GM12878 (cell line): ENCODE results near the gene SELENOH. TPM values are rescaled to one million over a fixed set of nuclear protein-coding genes. Genes with fewer than 3 reads are reported as not detected.

Experiments used
- ATAC-seq: fragments of 200-7000 bp; cut with Tn5 transposase; 3 replicates; pipeline ENCODE4 v1.9.1; 2020; ENCODE audit warnings: mild to moderate bottlenecking, moderate library complexity
- BruUV-seq: library from RNA; stranded (reverse); fragments of 400-500 nt; replicated peaks from 2 replicates; lab custom pipeline; 2021; lab: Mats Ljungman, UMichigan
- CTCF ChIA-PET: fragments of 300-600 bp; sonication (Branson Sonifier 250); formaldehyde crosslinking; extraction: SDS; loops from one replicate; lab custom pipeline; 2021; ENCODE audit warnings: inconsistent platforms; lab: Yijun Ruan, JAX
- POLR2A ChIA-PET: fragments of 350-600 bp; formaldehyde crosslinking; extraction: SDS; loops from one replicate; lab custom pipeline; 2021; ENCODE audit warnings: inconsistent platforms; lab: Charles Lee
- RAD21 ChIA-PET: fragments of 300-600 bp; sonication (Branson Sonifier 250); formaldehyde crosslinking; loops from one replicate; lab custom pipeline; 2023; ENCODE audit warnings: antibody characterized with exemption; ENCODE audit not compliant: unreplicated experiment; lab: Charles Lee
- SMC1A ChIA-PET: fragments of 300-600 bp; sonication (Branson Sonifier 250); formaldehyde crosslinking; loops from one replicate; lab custom pipeline; 2023; ENCODE audit not compliant: unreplicated experiment, uncharacterized antibody; lab: Charles Lee
- DNase-seq: peaks from one replicate; pipeline ENCODE4 v3.0.0-alpha.2; 2011; ENCODE audit warnings: low read depth, low spot score
- FAIRE-seq: peaks from 3 replicates; lab custom pipeline; 2011; peaks lifted over from hg19 to GRCh38; lab: Jason Lieb, UNC
- H2AFZ ChIP-seq: 2 replicates; pipeline ENCODE4 v1.6.0; 2011; ENCODE audit warnings: low read depth, low read length, control low read depth; ENCODE audit not compliant: control insufficient read depth
- H3K27ac ChIP-seq: 2 replicates; pipeline ENCODE4 v1.5.1; 2011; ENCODE audit warnings: control low read depth; ENCODE audit not compliant: control insufficient read depth, insufficient read depth
- H3K27me3 ChIP-seq, 2 experiments: replicated peaks in 1 of 2; 2 replicates each; pipeline versions ENCODE4 v1.6.0 to v1.6.1; 2011; ENCODE audit warnings: low read length in 1 of 2; ENCODE audit not compliant: control insufficient read depth in 2 of 2, insufficient read depth in 2 of 2
- H3K36me3 ChIP-seq, 2 experiments: 2 replicates each; pipeline ENCODE4 v1.5.1; 2011; ENCODE audit warnings: low read length in 1 of 2; ENCODE audit not compliant: control insufficient read depth in 2 of 2, insufficient read depth in 2 of 2
- H3K4me1 ChIP-seq: 2 replicates; pipeline ENCODE4 v1.6.1; 2011; ENCODE audit warnings: mild to moderate bottlenecking, low read length, moderate library complexity, mixed read lengths; ENCODE audit not compliant: control insufficient read depth, insufficient read depth
- H3K4me2 ChIP-seq: 2 replicates; pipeline ENCODE4 v1.6.0; 2011; ENCODE audit warnings: control low read depth; ENCODE audit not compliant: control insufficient read depth, insufficient read depth
- H3K4me3 ChIP-seq: fragments of 200-600 bp; sonication (generic); 2 replicates; pipeline ENCODE4 v1.5.1; 2016
- H3K79me2 ChIP-seq: 2 replicates; pipeline ENCODE4 v1.6.0; 2011; ENCODE audit warnings: low read length; ENCODE audit not compliant: control insufficient read depth, insufficient read depth
- H3K9ac ChIP-seq: 2 replicates; pipeline ENCODE4 v1.8.0; 2011; ENCODE audit warnings: low read length, control low read depth, mixed read lengths; ENCODE audit not compliant: control insufficient read depth, insufficient read depth
- H3K9me3 ChIP-seq: replicated peaks from 3 replicates; pipeline ENCODE4 v1.5.1; 2011; ENCODE audit warnings: mild to moderate bottlenecking, low read length; ENCODE audit not compliant: control insufficient read depth, insufficient read depth
- H4K20me1 ChIP-seq: 2 replicates; pipeline ENCODE4 v1.6.0; 2011; ENCODE audit not compliant: control insufficient read depth, insufficient read depth
- CUX1 ChIP-seq: IDR thresholded peaks from 2 replicates; pipeline ENCODE4 v1.6.1; 2012; ENCODE audit warnings: improper control_type of control experiment, low read depth, low read length; ENCODE audit not compliant: insufficient replicate concordance
- MAX ChIP-seq: IDR thresholded peaks from 2 replicates; pipeline ENCODE4 v1.6.1; 2012; ENCODE audit warnings: low read depth, low read length, improper control_type of control experiment
- NR2F1 ChIP-seq: fragments of 450-650 bp; conservative IDR thresholded peaks from 2 replicates; pipeline ENCODE4 v1.6.1; 2017; ENCODE audit warnings: mild to moderate bottlenecking
- WGBS: methylation state at CpG from one replicate; pipeline ENCODE4 v1.1.6; 2016; ENCODE audit warnings: low lambda C conversion rate; ENCODE audit not compliant: insufficient replicate concordance, insufficient coverage; ENCODE audit errors: missing lambda C conversion rate; 5-methylcytosine and 5-hydroxymethylcytosine counted together
- in situ Hi-C: fragments of 300-500 bp; cut with MboI; formaldehyde crosslinking; loops from 9 replicates; pipeline ENCODE4 v1.14.3; 2018; ENCODE audit warnings: mixed read lengths
- intact Hi-C: fragments of 100-400 bp; cut with micrococcal nuclease; formaldehyde crosslinking; loops from one replicate; pipeline ENCODE4 v1.14.2; 2022; ENCODE audit not compliant: unreplicated experiment
- polyA plus RNA-seq, 11 experiments: library from polyadenylated mRNA; depleted of rRNA in 4 of 11; unstranded in 6 of 11; stranded (reverse) in 5 of 11; fragments of >200 nt; fragmentation: Nextera tagmentation in 4 of 11; fragmentation: Illumina TruSeq in 1 of 11; extraction: Ambion mirVana in 4 of 11; extraction: Trizol in 1 of 11; gene quantifications; 1 replicate in 1 of 11; 2 replicates in 10 of 11; pipeline versions ENCODE4 v1.2.1 to v1.2.3, GENCODE V29; 2011 to 2016; ENCODE audit warnings: inconsistent platforms in 2 of 11, missing spikeins in 2 of 11, low read depth in 1 of 11
- total RNA-seq, 4 experiments: library from RNA; depleted of rRNA in 3 of 4; stranded (reverse); fragments of >200 nt in 3 of 4; fragmentation: Illumina TruSeq in 1 of 4; extraction: Trizol in 1 of 4; gene quantifications; 2 replicates each; pipeline versions ENCODE4 v1.2.1 to v1.2.3, GENCODE V29; 2013 to 2021

Gene SELENOH
- total and polyA plus RNA-seq, 10 of the 15 experiments (the other 5 are each of a cell fraction or from before 2014, with no cell fraction given): 20.3 to 458 (median 200) TPM

- Histone ChIP-seq H2AFZ (no peak overlapping the region), H3K27me3 (no peaks in the 10 kb centered on the region), H3K9me3 (no peaks in the 10 kb centered on the region), H3K36me3 (peaks cover 0 to 6% of the 10 kb centered on the region in 2 experiments; a peak in 1 of 4 replicates), H3K4me1 (peaks cover 13% of the 10 kb centered on the region), H3K9ac (no peak overlapping the region), H4K20me1 (no peaks in the 10 kb centered on the region), H3K4me2 (no peak overlapping the region; the same call in 1 of the 2 replicates), H3K79me2 (peaks cover 88% of the 10 kb centered on the region), H3K4me3 (0 out of 2 replicates have a peak overlapping the region, but pooled peaks have one; percentile 24), H3K27ac (no peak overlapping the region)
- in situ Hi-C loops: no loop called here
- RAD21 ChIA-PET: interaction anchor here (1.2 to 7.8 kb wide), 3 partner anchors 10 to 22 kb away, joined by 4 to 41 read pairs (median 9); no protein-coding TSS in a partner anchor
- POLR2A ChIA-PET: interaction anchor here (10.7 kb wide), 1 partner anchor 13 kb away, joined by 110 read pairs; the partner anchor contains the start of gene CTNND1
- TF ChIP-seq NR2F1: no peak
- TF ChIP-seq MAX: no peak
- TF ChIP-seq CUX1: no peak
- intact Hi-C loops: no loop called here
- CTCF ChIA-PET: interaction anchor here (1.1 to 10.8 kb wide), 7 partner anchors 10 to 137 kb away, joined by 4 to 69 read pairs (median 4); partner anchors contain the start of genes BTBD18 and CTNND1
- WGBS: 98% methylated on average over 3 of the region's 3 CpGs
- DNase-seq (no peak), FAIRE-seq (no peak), ATAC-seq (no peak)
- BruUV-seq: no TSS peak
- SMC1A ChIA-PET: interaction anchor here (0.9 to 11.7 kb wide), 5 partner anchors 11 to 246 kb away, joined by 3 to 117 read pairs (median 10); partner anchors contain the start of genes CTNND1 and SELENOH
Measured at GRCh38 chr11:57777969-57778317, 36.7 kb downstream of the SELENOH start.
